K562 (cell line): ENCODE results near the gene U2AF1L4. TPM values are rescaled to one million over a fixed set of nuclear protein-coding genes. Genes with fewer than 3 reads are reported as not detected.

ENCODE experiments used
- FIP1L1 ChIP-seq: fragments of 200-400 bp; formaldehyde crosslinking; IDR thresholded peaks from 2 replicates; pipeline ENCODE4 v1.6.1; 2018; ENCODE audit warnings: mild to moderate bottlenecking, low read depth, low read length; ENCODE audit not compliant: poor library complexity, severe bottlenecking
- HNRNPL ChIP-seq: fragments of 200-400 bp; formaldehyde crosslinking; IDR thresholded peaks from 2 replicates; pipeline ENCODE4 v1.6.1; 2017; ENCODE audit warnings: low read depth, mild to moderate bottlenecking, low read length
- MAFF ChIP-seq: IDR thresholded peaks from 2 replicates; pipeline ENCODE4 v1.6.1; 2012; ENCODE audit warnings: low read length, improper control_type of control experiment
- MYBL2 ChIP-seq, 2 experiments: fragments of 450-650 bp in 1 of 2; sonication (generic) in 1 of 2; formaldehyde crosslinking in 1 of 2; IDR thresholded peaks; 2 replicates each; pipeline versions ENCODE4 v1.6.1 to v1.8.1; 2017 to 2022; ENCODE audit warnings: borderline replicate concordance in 1 of 2, inconsistent platforms in 1 of 2, low read depth in 1 of 2, mild to moderate bottlenecking in 1 of 2, missing genetic modification reagents in 1 of 2, moderate library complexity in 1 of 2
- NR2C1 ChIP-seq, 2 experiments: fragments of 450-650 bp; IDR thresholded peaks; 2 replicates each; pipeline ENCODE4 v1.6.1; 2017; ENCODE audit warnings: mild to moderate bottlenecking in 2 of 2, antibody characterized with exemption in 1 of 2, inconsistent platforms in 1 of 2, missing compliant biosample characterization in 1 of 2, missing genetic modification characterization in 1 of 2
- PKNOX1 ChIP-seq: fragments of 450-650 bp; IDR thresholded peaks from 2 replicates; pipeline ENCODE4 v1.6.1; 2016
- RBFOX2 ChIP-seq: fragments of 200-400 bp; formaldehyde crosslinking; IDR thresholded peaks from 2 replicates; pipeline ENCODE4 v1.6.1; 2017; ENCODE audit warnings: low read depth, mild to moderate bottlenecking, low read length, moderate library complexity
- SMARCB1 ChIP-seq: IDR thresholded peaks from 2 replicates; pipeline ENCODE4 v1.6.1; 2011; ENCODE audit warnings: improper control_type of control experiment, low read depth; ENCODE audit not compliant: insufficient read length
- TCF3 ChIP-seq: sonication (generic); formaldehyde crosslinking; IDR thresholded peaks from 2 replicates; pipeline ENCODE4 v1.4.0; 2020; ENCODE audit warnings: mild to moderate bottlenecking, missing genetic modification reagents
- ZBED1 ChIP-seq: IDR thresholded peaks from 2 replicates; pipeline ENCODE4 v1.6.1; 2014
- ZKSCAN8 ChIP-seq: fragments of 200-800 bp; sonication (Bioruptor generic); IDR thresholded peaks from 2 replicates; pipeline ENCODE4 v1.6.1; 2016; ENCODE audit warnings: missing genetic modification characterization, missing compliant biosample characterization
- ZNF282 ChIP-seq: sonication (generic); formaldehyde crosslinking; IDR thresholded peaks from 2 replicates; pipeline ENCODE4 v1.8.1; 2023; ENCODE audit warnings: missing genetic modification reagents
- polyA plus RNA-seq, 8 experiments: library from polyadenylated mRNA; depleted of rRNA in 4 of 8; stranded (reverse) in 5 of 8; unstranded in 3 of 8; fragments of >200 nt; fragmentation: Nextera tagmentation in 2 of 8; fragmentation: Illumina TruSeq in 1 of 8; extraction: Ambion mirVana in 2 of 8; extraction: Trizol in 1 of 8; gene quantifications; 2 replicates each; pipeline versions ENCODE4 v1.2.1 to v1.2.3, GENCODE V29; 2011 to 2014; ENCODE audit warnings: inconsistent platforms in 1 of 8, missing spikeins in 1 of 8
- total RNA-seq, 7 experiments: library from RNA; depleted of rRNA in 6 of 7; stranded (reverse); fragments of >200 nt in 6 of 7; fragmentation: Illumina TruSeq in 2 of 7; extraction: Trizol in 2 of 7; gene quantifications; 2 replicates each; pipeline versions ENCODE4 v1.2.1 to v1.2.3, GENCODE V29; 2011 to 2021; ENCODE audit warnings: low replicate concordance in 1 of 7
- TF ChIP-seq, protein P1 (sequence below), 2 experiments: fragments of 450-650 bp; IDR thresholded peaks; 2 replicates each; pipeline ENCODE4 v1.6.1; 2018; ENCODE audit warnings: mild to moderate bottlenecking in 2 of 2, low read depth in 1 of 2; ENCODE audit not compliant: partially characterized antibody in 2 of 2
- TF ChIP-seq, protein P2 (sequence below): fragments of 150-350 bp; IDR thresholded peaks from 2 replicates; pipeline ENCODE4 v1.6.1; 2014; ENCODE audit warnings: low read depth, mild to moderate bottlenecking, low read length, borderline replicate concordance
- TF ChIP-seq, protein P3 (sequence below), 2 experiments: fragments of 450-650 bp; conservative IDR thresholded peaks; 2 replicates each; pipeline ENCODE4 v1.6.1; 2017; ENCODE audit warnings: mild to moderate bottlenecking in 2 of 2, moderate library complexity in 2 of 2

The U2AF1L4 gene
- total and polyA plus RNA-seq, 9 of the 15 experiments (the other 6 are each of a cell fraction or from before 2014, with no cell fraction given) = 8.4 to 19.5 (median 12.6) TPM

DNA sequence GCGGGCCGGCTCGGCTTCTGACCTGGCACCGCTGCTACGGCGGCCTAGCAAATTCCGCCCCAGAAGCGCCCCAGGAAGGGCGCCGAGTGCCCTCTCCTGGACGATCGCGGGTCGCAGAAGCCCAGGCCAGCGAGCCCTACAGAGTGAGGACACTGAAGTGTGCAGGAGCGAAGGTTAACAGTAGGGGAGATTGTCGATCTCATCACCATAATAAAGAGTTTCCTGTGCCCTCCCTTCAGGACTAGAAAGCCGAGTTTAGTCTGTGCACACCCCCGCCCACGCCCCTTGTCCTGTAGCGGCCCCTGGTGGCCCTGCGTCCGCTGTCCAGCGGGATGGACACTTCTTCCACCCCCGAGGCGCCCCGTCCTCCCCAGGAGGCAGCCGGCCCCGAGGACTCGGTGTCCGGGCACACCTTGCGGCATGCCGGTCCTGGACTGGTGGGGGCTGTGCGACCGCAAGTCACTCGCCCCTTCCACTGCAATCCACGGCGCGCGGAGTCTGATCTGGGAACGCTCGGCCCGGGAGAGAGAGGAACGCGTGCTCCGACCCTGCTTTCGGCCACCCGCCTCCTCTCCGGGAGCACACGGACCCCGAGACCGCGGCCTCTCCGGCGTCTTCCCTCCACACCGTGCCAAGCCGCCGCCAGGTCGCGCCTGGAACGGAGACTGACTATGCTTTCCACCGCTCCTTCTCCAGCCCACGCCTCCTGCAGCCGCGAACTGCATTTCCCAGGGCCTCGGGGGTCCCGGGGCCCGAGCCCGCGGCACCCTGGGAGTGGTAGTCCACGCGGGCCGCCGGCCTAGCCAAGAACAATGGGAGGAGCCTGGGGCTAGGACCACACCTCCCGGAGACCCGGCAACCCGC, 28.2 kb downstream of the U2AF1L4 start (continued):
- TF ChIP-seq NR2C1 (IDR thresholded peaks at IDR 0.05) (peak; percentile 52; the same call in 1 of the 2 replicates), NR2C1 (tag; IDR thresholded peaks at IDR 0.05) (peak; percentile 89), PKNOX1 (peak; percentile 56), ZBED1 (no peak), HNRNPL (no peak), ZKSCAN8 (CRISPR knock-in tag) (no peak), TCF3 (CRISPR knock-in tag) (no peak; the same call in 1 of the 2 replicates), MAFF (no peak), SMARCB1 (no peak), RBFOX2 (peak; percentile 86), MYBL2 (IDR thresholded peaks at IDR 0.05; ENCODE audit: low read depth) (no peak), MYBL2 (CRISPR knock-in tag; IDR thresholded peaks at IDR 0.05; ENCODE audit: borderline replicate concordance) (no peak), FIP1L1 (peak; percentile 54), ZNF282 (CRISPR knock-in tag) (no peak; the same call in 1 of the 2 replicates)
- TF ChIP-seq, protein P1, sequence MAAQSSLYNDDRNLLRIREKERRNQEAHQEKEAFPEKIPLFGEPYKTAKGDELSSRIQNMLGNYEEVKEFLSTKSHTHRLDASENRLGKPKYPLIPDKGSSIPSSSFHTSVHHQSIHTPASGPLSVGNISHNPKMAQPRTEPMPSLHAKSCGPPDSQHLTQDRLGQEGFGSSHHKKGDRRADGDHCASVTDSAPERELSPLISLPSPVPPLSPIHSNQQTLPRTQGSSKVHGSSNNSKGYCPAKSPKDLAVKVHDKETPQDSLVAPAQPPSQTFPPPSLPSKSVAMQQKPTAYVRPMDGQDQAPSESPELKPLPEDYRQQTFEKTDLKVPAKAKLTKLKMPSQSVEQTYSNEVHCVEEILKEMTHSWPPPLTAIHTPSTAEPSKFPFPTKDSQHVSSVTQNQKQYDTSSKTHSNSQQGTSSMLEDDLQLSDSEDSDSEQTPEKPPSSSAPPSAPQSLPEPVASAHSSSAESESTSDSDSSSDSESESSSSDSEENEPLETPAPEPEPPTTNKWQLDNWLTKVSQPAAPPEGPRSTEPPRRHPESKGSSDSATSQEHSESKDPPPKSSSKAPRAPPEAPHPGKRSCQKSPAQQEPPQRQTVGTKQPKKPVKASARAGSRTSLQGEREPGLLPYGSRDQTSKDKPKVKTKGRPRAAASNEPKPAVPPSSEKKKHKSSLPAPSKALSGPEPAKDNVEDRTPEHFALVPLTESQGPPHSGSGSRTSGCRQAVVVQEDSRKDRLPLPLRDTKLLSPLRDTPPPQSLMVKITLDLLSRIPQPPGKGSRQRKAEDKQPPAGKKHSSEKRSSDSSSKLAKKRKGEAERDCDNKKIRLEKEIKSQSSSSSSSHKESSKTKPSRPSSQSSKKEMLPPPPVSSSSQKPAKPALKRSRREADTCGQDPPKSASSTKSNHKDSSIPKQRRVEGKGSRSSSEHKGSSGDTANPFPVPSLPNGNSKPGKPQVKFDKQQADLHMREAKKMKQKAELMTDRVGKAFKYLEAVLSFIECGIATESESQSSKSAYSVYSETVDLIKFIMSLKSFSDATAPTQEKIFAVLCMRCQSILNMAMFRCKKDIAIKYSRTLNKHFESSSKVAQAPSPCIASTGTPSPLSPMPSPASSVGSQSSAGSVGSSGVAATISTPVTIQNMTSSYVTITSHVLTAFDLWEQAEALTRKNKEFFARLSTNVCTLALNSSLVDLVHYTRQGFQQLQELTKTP (IDR thresholded peaks at IDR 0.05; ENCODE audit: low read depth in 1 of 2, partially characterized antibody in 2 of 2) = peak in 1 of 2 experiments; percentile 98
- TF ChIP-seq, protein P2, sequence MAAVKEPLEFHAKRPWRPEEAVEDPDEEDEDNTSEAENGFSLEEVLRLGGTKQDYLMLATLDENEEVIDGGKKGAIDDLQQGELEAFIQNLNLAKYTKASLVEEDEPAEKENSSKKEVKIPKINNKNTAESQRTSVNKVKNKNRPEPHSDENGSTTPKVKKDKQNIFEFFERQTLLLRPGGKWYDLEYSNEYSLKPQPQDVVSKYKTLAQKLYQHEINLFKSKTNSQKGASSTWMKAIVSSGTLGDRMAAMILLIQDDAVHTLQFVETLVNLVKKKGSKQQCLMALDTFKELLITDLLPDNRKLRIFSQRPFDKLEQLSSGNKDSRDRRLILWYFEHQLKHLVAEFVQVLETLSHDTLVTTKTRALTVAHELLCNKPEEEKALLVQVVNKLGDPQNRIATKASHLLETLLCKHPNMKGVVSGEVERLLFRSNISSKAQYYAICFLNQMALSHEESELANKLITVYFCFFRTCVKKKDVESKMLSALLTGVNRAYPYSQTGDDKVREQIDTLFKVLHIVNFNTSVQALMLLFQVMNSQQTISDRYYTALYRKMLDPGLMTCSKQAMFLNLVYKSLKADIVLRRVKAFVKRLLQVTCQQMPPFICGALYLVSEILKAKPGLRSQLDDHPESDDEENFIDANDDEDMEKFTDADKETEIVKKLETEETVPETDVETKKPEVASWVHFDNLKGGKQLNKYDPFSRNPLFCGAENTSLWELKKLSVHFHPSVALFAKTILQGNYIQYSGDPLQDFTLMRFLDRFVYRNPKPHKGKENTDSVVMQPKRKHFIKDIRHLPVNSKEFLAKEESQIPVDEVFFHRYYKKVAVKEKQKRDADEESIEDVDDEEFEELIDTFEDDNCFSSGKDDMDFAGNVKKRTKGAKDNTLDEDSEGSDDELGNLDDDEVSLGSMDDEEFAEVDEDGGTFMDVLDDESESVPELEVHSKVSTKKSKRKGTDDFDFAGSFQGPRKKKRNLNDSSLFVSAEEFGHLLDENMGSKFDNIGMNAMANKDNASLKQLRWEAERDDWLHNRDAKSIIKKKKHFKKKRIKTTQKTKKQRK = no peak
- TF ChIP-seq, protein P3, sequence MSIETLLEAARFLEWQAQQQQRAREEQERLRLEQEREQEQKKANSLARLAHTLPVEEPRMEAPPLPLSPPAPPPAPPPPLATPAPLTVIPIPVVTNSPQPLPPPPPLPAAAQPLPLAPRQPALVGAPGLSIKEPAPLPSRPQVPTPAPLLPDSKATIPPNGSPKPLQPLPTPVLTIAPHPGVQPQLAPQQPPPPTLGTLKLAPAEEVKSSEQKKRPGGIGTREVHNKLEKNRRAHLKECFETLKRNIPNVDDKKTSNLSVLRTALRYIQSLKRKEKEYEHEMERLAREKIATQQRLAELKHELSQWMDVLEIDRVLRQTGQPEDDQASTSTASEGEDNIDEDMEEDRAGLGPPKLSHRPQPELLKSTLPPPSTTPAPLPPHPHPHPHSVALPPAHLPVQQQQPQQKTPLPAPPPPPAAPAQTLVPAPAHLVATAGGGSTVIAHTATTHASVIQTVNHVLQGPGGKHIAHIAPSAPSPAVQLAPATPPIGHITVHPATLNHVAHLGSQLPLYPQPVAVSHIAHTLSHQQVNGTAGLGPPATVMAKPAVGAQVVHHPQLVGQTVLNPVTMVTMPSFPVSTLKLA (conservative IDR thresholded peaks at IDR 0.05) = peak; percentile 80 to 88
